Uterus (tissue), 2 donors: ENCODE measurements around the gene RBMS1.

ENCODE experiments used
- POLR2A ChIP-seq, 2 donors: fragments of 450-650 bp; IDR thresholded peaks; one replicate each; pipeline ENCODE4 v1.6.1; 2016; ENCODE audit warnings: antibody characterized with exemption in 2 of 2, mild to moderate bottlenecking in 1 of 2, moderate library complexity in 1 of 2
- TF ChIP-seq, protein P1 (sequence below), 4 experiments: fragments of 200-600 bp in 2 of 4; fragments of 450-650 bp in 2 of 4; sonication (generic) in 2 of 4; IDR thresholded peaks; one replicate each; pipeline ENCODE4 v1.5.1; 2016 to 2019; ENCODE audit warnings: antibody characterized with exemption in 4 of 4, mild to moderate bottlenecking in 2 of 4, moderate library complexity in 1 of 4

DNA sequence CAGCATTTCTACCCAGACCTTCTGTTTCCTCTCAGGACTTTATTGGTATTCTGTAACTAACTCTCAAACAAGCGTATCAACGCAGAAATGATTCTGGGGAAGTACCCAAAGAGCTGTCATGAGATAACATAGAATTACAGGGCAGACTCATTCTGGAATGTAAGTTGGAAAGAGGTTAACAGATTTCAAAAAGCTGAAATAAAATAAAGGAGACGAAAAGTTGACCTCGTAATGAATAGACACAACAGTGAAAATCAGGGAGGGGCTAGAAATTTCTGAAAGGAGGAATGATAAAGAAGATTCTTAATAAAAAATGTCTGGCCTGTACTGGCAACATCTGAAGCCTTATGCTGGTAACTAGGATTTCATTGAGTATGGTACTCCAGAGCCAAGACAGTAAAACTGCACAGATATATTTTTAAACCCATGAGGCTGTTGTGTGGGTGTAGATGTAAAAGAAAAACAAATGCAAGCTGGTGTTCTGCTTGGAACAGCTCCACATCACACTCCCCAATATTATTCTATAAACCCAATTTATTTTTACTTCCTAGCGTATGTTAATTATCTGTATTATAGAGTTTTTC is 23.9 kb downstream of the RBMS1 start:
- TF ChIP-seq POLR2A (IDR thresholded peaks at IDR 0.05): no peak
- TF ChIP-seq, protein P1, sequence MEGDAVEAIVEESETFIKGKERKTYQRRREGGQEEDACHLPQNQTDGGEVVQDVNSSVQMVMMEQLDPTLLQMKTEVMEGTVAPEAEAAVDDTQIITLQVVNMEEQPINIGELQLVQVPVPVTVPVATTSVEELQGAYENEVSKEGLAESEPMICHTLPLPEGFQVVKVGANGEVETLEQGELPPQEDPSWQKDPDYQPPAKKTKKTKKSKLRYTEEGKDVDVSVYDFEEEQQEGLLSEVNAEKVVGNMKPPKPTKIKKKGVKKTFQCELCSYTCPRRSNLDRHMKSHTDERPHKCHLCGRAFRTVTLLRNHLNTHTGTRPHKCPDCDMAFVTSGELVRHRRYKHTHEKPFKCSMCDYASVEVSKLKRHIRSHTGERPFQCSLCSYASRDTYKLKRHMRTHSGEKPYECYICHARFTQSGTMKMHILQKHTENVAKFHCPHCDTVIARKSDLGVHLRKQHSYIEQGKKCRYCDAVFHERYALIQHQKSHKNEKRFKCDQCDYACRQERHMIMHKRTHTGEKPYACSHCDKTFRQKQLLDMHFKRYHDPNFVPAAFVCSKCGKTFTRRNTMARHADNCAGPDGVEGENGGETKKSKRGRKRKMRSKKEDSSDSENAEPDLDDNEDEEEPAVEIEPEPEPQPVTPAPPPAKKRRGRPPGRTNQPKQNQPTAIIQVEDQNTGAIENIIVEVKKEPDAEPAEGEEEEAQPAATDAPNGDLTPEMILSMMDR (IDR thresholded peaks at IDR 0.05): no peak
